DMS114 treated with DMSO at 0.1 percent for 48 hours (cell line): ENCODE measurements around the gene TDP1.
"Not testable (repeated sequence)": the region's sequence is repeated elsewhere in the genome, so short reads cannot be mapped to it uniquely, and the experiment has no call there.

Experiments
- DNase-seq: peaks from one replicate; lab custom pipeline; 2025; ENCODE audit not compliant: unreplicated experiment; lab: John Stamatoyannopoulos, UW

The TDP1 gene

GRCh38 chr14:90042496-90043252 lies 86.9 kb downstream of the TDP1 start:
- DNase-seq: no peak

- DNase-seq: no peak
These were observed 89.9 kb downstream of the TDP1 start for GRCh38 chr14:90045616-90046015.

- DNase-seq: no peak
These were observed 93.7 kb downstream of the TDP1 start for GRCh38 chr14:90049390-90049789.

GRCh38 chr14:90050271-90050670 lies 94.5 kb downstream of the TDP1 start:
- no peak for DNase-seq

GRCh38 chr14:90053044-90053443 lies 97.3 kb downstream of the TDP1 start:
- DNase-seq: no peak

- DNase-seq: no peak
These were observed 99.1 kb downstream of the TDP1 start for GRCh38 chr14:90054803-90055202.

GRCh38 chr14:90056826-90057225 lies 101.1 kb downstream of the TDP1 start:
- DNase-seq: no peak

- DNase-seq: no peak
These were observed 103.2 kb downstream of the TDP1 start for GRCh38 chr14:90058876-90059458.

GRCh38 chr14:90060312-90060964 lies 104.7 kb downstream of the TDP1 start:
- peak; percentile 43 for DNase-seq

- no peak for DNase-seq
These were observed 105.4 kb downstream of the TDP1 start for GRCh38 chr14:90060965-90061684.

GRCh38 chr14:90061685-90062126 lies 106.0 kb downstream of the TDP1 start, which contains the start of gene KCNK13:
Gene KCNK13 (plus strand): TSS chr14:90061994. CDS start chr14:90062206, 212 bp downstream.
- DNase-seq: no peak

- no peak for DNase-seq
These were observed 106.5 kb downstream of the TDP1 start for GRCh38 chr14:90062127-90062794.

GRCh38 chr14:90062822-90063539 lies 107.3 kb downstream of the TDP1 start:
- no peak for DNase-seq

- DNase-seq: no peak
These were observed 116.6 kb downstream of the TDP1 start for GRCh38 chr14:90072350-90072749.

GRCh38 chr14:90079576-90079975 lies 123.8 kb downstream of the TDP1 start:
- DNase-seq: no peak

GRCh38 chr14:90087433-90087832 lies 131.7 kb downstream of the TDP1 start:
- DNase-seq: no peak

GRCh38 chr14:90088176-90088575 lies 132.4 kb downstream of the TDP1 start:
- DNase-seq: no peak

- not testable (repeated sequence) for DNase-seq
These were observed 133.8 kb downstream of the TDP1 start for GRCh38 chr14:90089486-90089885.

GRCh38 chr14:90091393-90091792 lies 135.7 kb downstream of the TDP1 start:
- DNase-seq: no peak

- DNase-seq: no peak
These were observed 138.3 kb downstream of the TDP1 start for GRCh38 chr14:90093942-90094595.
